H1 (cell line): ENCODE results near the gene CSNK1D. TPM values are rescaled to one million over a fixed set of nuclear protein-coding genes. Genes with fewer than 3 reads are reported as not detected.

Source experiments
- BACH1 ChIP-seq: IDR thresholded peaks from 2 replicates; pipeline ENCODE4 v1.6.1; 2012; ENCODE audit warnings: low read length, improper control_type of control experiment
- BCL11A ChIP-seq, 2 experiments: IDR thresholded peaks; one replicate each; pipeline ENCODE4 v1.6.1; 2011; ENCODE audit warnings: low read depth in 2 of 2, low read length in 2 of 2, mild to moderate bottlenecking in 2 of 2
- EGR1 ChIP-seq: IDR thresholded peaks from 2 replicates; pipeline ENCODE4 v1.6.1; 2011; ENCODE audit warnings: low read depth, low read length, borderline replicate concordance
- JUND ChIP-seq: IDR thresholded peaks from 2 replicates; pipeline ENCODE4 v1.6.1; 2011; ENCODE audit warnings: mild to moderate bottlenecking, improper control_type of control experiment, low read length
- SIRT6 ChIP-seq: IDR thresholded peaks from one replicate; pipeline ENCODE4 v1.7.1; 2012; ENCODE audit warnings: low read length, inconsistent platforms
- SRF ChIP-seq: IDR thresholded peaks from 2 replicates; pipeline ENCODE4 v1.6.1; 2011; ENCODE audit warnings: mild to moderate bottlenecking, low read depth, low read length, moderate library complexity
- ZNF274 ChIP-seq: IDR thresholded peaks from 2 replicates; pipeline ENCODE4 v1.7.0; 2012; ENCODE audit warnings: low read length, borderline replicate concordance; ENCODE audit errors: extremely low read depth
- polyA plus RNA-seq, 7 experiments: library from polyadenylated mRNA; depleted of rRNA in 3 of 7; stranded (reverse) in 5 of 7; unstranded in 2 of 7; fragments of >200 nt in 5 of 7; fragments of 200-250 nt in 2 of 7; gene quantifications; 1 replicate in 5 of 7; 2 replicates in 1 of 7; 4 replicates in 1 of 7; pipeline versions ENCODE4 v1.2.1 to v1.2.3, GENCODE V29; 2011 to 2013; ENCODE audit warnings: missing spikeins in 2 of 7, mixed read lengths in 2 of 7
- total RNA-seq: library from RNA; stranded (reverse); fragmentation: NEBNext Ultra II Directional; extraction: Animal tissue kit (Norgen Biotek cat#: 25700); gene quantifications from 2 replicates; pipeline ENCODE4 v1.2.1, GENCODE V29; 2021

The CSNK1D gene
- total and polyA plus RNA-seq, 2 of the 8 experiments (the other 6 are each of a cell fraction or from before 2014, with no cell fraction given) = 73.5 to 103 TPM

GRCh38 chr17:82318772-82319606 lies 45.5 kb upstream of the CSNK1D start (continued):
- TF ChIP-seq SIRT6 = no peak
- TF ChIP-seq BACH1 = no peak
- TF ChIP-seq ZNF274 = no peak
- TF ChIP-seq BCL11A (IDR thresholded peaks at IDR 0.05; ENCODE audit: low read depth in 2 of 2, low read length in 2 of 2) = no peak
- TF ChIP-seq SRF = no peak
- no peak for TF ChIP-seq EGR1
- no peak for TF ChIP-seq JUND
- TF ChIP-seq, all 59 proteins: peak for 0
